Measurements from ENCODE around the gene C1orf21.

Gene C1orf21

GRCh38 chr1:184524248-184524647 lies 137.4 kb downstream of the C1orf21 start:
- no peaks in the 10 kb centered on the region for H3K27me3 ChIP-seq (replicated peaks; ENCODE audit: control insufficient read depth, insufficient read depth, low read length)
- no peaks in the 10 kb centered on the region for H3K36me3 ChIP-seq (ENCODE audit: control insufficient read depth, insufficient read depth, low read length, severe bottlenecking)
- no peaks in the 10 kb centered on the region for H3K9me3 ChIP-seq (ENCODE audit: control insufficient read depth, low read length)

GRCh38 chr1:184527402-184527801 lies 140.6 kb downstream of the C1orf21 start:
- Histone ChIP-seq H3K9me3 (ENCODE audit: control insufficient read depth, low read length) (no peaks in the 10 kb centered on the region), H3K4me3 (ENCODE audit: low read length) (no peak overlapping the region), H3K4me1 (ENCODE audit: control insufficient read depth, insufficient read depth, low read length) (peaks cover 12% of the 10 kb centered on the region), H3K27me3 (replicated peaks; ENCODE audit: control insufficient read depth, insufficient read depth, low read length) (no peaks in the 10 kb centered on the region), H3K9ac (ENCODE audit: low read length) (no peak overlapping the region), H3K36me3 (ENCODE audit: control insufficient read depth, insufficient read depth, low read length, severe bottlenecking) (no peaks in the 10 kb centered on the region)
- DNase-seq (ENCODE audit: low read depth), result no peak

More at GRCh38 chr1:184524248-184524647, 137.4 kb downstream of the C1orf21 start:
- peaks cover 11% of the 10 kb centered on the region for H3K4me1 ChIP-seq (ENCODE audit: control insufficient read depth, insufficient read depth, low read length)
- H3K9ac ChIP-seq (ENCODE audit: low read length), result no peak overlapping the region
- DNase-seq (ENCODE audit: low read depth), result no peak
- H3K4me3 ChIP-seq (ENCODE audit: low read length), result no peak overlapping the region

- H3K27me3 ChIP-seq (replicated peaks; ENCODE audit: control insufficient read depth, insufficient read depth, low read length), result no peaks in the 10 kb centered on the region
- H3K4me1 ChIP-seq (ENCODE audit: control insufficient read depth, insufficient read depth, low read length), result peaks cover 16% of the 10 kb centered on the region
- no peak overlapping the region for H3K9ac ChIP-seq (ENCODE audit: low read length)
- H3K4me3 ChIP-seq (ENCODE audit: low read length), result no peak overlapping the region
- no peak for DNase-seq (ENCODE audit: low read depth)
- H3K36me3 ChIP-seq (ENCODE audit: control insufficient read depth, insufficient read depth, low read length, severe bottlenecking), result no peaks in the 10 kb centered on the region
- H3K9me3 ChIP-seq (ENCODE audit: control insufficient read depth, low read length), result no peaks in the 10 kb centered on the region
These were observed 143.4 kb downstream of the C1orf21 start for GRCh38 chr1:184530226-184530625.

- Histone ChIP-seq H3K9me3 (ENCODE audit: control insufficient read depth, low read length) (no peaks in the 10 kb centered on the region), H3K4me1 (ENCODE audit: control insufficient read depth, insufficient read depth, low read length) (peaks cover 26% of the 10 kb centered on the region), H3K4me3 (ENCODE audit: low read length) (no peak overlapping the region), H3K9ac (ENCODE audit: low read length) (no peak overlapping the region), H3K27me3 (replicated peaks; ENCODE audit: control insufficient read depth, insufficient read depth, low read length) (no peaks in the 10 kb centered on the region), H3K36me3 (ENCODE audit: control insufficient read depth, insufficient read depth, low read length, severe bottlenecking) (no peaks in the 10 kb centered on the region)
- no peak for DNase-seq (ENCODE audit: low read depth)
These were observed 144.5 kb downstream of the C1orf21 start for GRCh38 chr1:184531296-184531695.

- Histone ChIP-seq H3K36me3 (ENCODE audit: control insufficient read depth, insufficient read depth, low read length, severe bottlenecking) (no peaks in the 10 kb centered on the region), H3K9me3 (ENCODE audit: control insufficient read depth, low read length) (no peaks in the 10 kb centered on the region), H3K9ac (ENCODE audit: low read length) (no peak overlapping the region), H3K4me3 (ENCODE audit: low read length) (no peak overlapping the region), H3K4me1 (ENCODE audit: control insufficient read depth, insufficient read depth, low read length) (peaks cover 27% of the 10 kb centered on the region), H3K27me3 (replicated peaks; ENCODE audit: control insufficient read depth, insufficient read depth, low read length) (no peaks in the 10 kb centered on the region)
- DNase-seq (ENCODE audit: low read depth), result no peak
These were observed 145.4 kb downstream of the C1orf21 start for GRCh38 chr1:184532199-184532598.

- Histone ChIP-seq H3K36me3 (ENCODE audit: control insufficient read depth, insufficient read depth, low read length, severe bottlenecking) (no peaks in the 10 kb centered on the region), H3K27me3 (replicated peaks; ENCODE audit: control insufficient read depth, insufficient read depth, low read length) (no peaks in the 10 kb centered on the region), H3K9me3 (ENCODE audit: control insufficient read depth, low read length) (no peaks in the 10 kb centered on the region), H3K9ac (ENCODE audit: low read length) (no peak overlapping the region), H3K4me3 (ENCODE audit: low read length) (no peak overlapping the region), H3K4me1 (ENCODE audit: control insufficient read depth, insufficient read depth, low read length) (peaks cover 27% of the 10 kb centered on the region)
- no peak for DNase-seq (ENCODE audit: low read depth)
These were observed 146.2 kb downstream of the C1orf21 start for GRCh38 chr1:184533049-184533448.

- H3K36me3 ChIP-seq (ENCODE audit: control insufficient read depth, insufficient read depth, low read length, severe bottlenecking), result no peaks in the 10 kb centered on the region
- H3K4me3 ChIP-seq (ENCODE audit: low read length), result no peak overlapping the region
- H3K27me3 ChIP-seq (replicated peaks; ENCODE audit: control insufficient read depth, insufficient read depth, low read length), result no peaks in the 10 kb centered on the region
- H3K9ac ChIP-seq (ENCODE audit: low read length), result no peak overlapping the region
- no peak for DNase-seq (ENCODE audit: low read depth)
- H3K9me3 ChIP-seq (ENCODE audit: control insufficient read depth, low read length), result peaks cover 6% of the 10 kb centered on the region
- H3K4me1 ChIP-seq (ENCODE audit: control insufficient read depth, insufficient read depth, low read length), result peaks cover 27% of the 10 kb centered on the region
These were observed 147.1 kb downstream of the C1orf21 start for GRCh38 chr1:184533915-184534314.

GRCh38 chr1:184534690-184535089 lies 147.9 kb downstream of the C1orf21 start:
- no peaks in the 10 kb centered on the region for H3K36me3 ChIP-seq (ENCODE audit: control insufficient read depth, insufficient read depth, low read length, severe bottlenecking)
- no peak for DNase-seq (ENCODE audit: low read depth)

GRCh38 chr1:184535191-184535970 lies 148.6 kb downstream of the C1orf21 start:
- Histone ChIP-seq H3K9me3 (ENCODE audit: control insufficient read depth, low read length) (peaks cover 10% of the 10 kb centered on the region), H3K27me3 (replicated peaks; ENCODE audit: control insufficient read depth, insufficient read depth, low read length) (no peaks in the 10 kb centered on the region)
- DNase-seq (ENCODE audit: low read depth), result peak; percentile 79

More at GRCh38 chr1:184534690-184535089, 147.9 kb downstream of the C1orf21 start:
- H3K27me3 ChIP-seq (replicated peaks; ENCODE audit: control insufficient read depth, insufficient read depth, low read length), result no peaks in the 10 kb centered on the region
- peak overlapping the region; percentile 61 for H3K4me3 ChIP-seq (ENCODE audit: low read length)
- peaks cover 10% of the 10 kb centered on the region for H3K9me3 ChIP-seq (ENCODE audit: control insufficient read depth, low read length)
- peak overlapping the region; percentile 53 for H3K9ac ChIP-seq (ENCODE audit: low read length)
- H3K4me1 ChIP-seq (ENCODE audit: control insufficient read depth, insufficient read depth, low read length), result peaks cover 27% of the 10 kb centered on the region

GRCh38 chr1:184536246-184536985 lies 149.6 kb downstream of the C1orf21 start:
- no peak overlapping the region for H3K4me3 ChIP-seq (ENCODE audit: low read length)
- no peaks in the 10 kb centered on the region for H3K27me3 ChIP-seq (replicated peaks; ENCODE audit: control insufficient read depth, insufficient read depth, low read length)
- H3K36me3 ChIP-seq (ENCODE audit: control insufficient read depth, insufficient read depth, low read length, severe bottlenecking), result no peaks in the 10 kb centered on the region
- H3K9me3 ChIP-seq (ENCODE audit: control insufficient read depth, low read length), result peaks cover 10% of the 10 kb centered on the region
- no peak for DNase-seq (ENCODE audit: low read depth)
- no peak overlapping the region for H3K9ac ChIP-seq (ENCODE audit: low read length)
- H3K4me1 ChIP-seq (ENCODE audit: control insufficient read depth, insufficient read depth, low read length), result peaks cover 27% of the 10 kb centered on the region

More at GRCh38 chr1:184535191-184535970, 148.6 kb downstream of the C1orf21 start:
- Histone ChIP-seq H3K4me1 (ENCODE audit: control insufficient read depth, insufficient read depth, low read length) (peaks cover 27% of the 10 kb centered on the region), H3K36me3 (ENCODE audit: control insufficient read depth, insufficient read depth, low read length, severe bottlenecking) (no peaks in the 10 kb centered on the region), H3K9ac (ENCODE audit: low read length) (peak overlapping the region; percentile 53), H3K4me3 (ENCODE audit: low read length) (peak overlapping the region; percentile 61)

- no peak for DNase-seq (ENCODE audit: low read depth)
- Histone ChIP-seq H3K9me3 (ENCODE audit: control insufficient read depth, low read length) (peaks cover 10% of the 10 kb centered on the region), H3K9ac (ENCODE audit: low read length) (no peak overlapping the region)
These were observed 152.8 kb downstream of the C1orf21 start for GRCh38 chr1:184539580-184539979.

More at GRCh38 chr1:184539580-184539979, 152.8 kb downstream of the C1orf21 start:
- H3K4me3 ChIP-seq (ENCODE audit: low read length), result no peak overlapping the region
- H3K4me1 ChIP-seq (ENCODE audit: control insufficient read depth, insufficient read depth, low read length), result peaks cover 16% of the 10 kb centered on the region
- H3K36me3 ChIP-seq (ENCODE audit: control insufficient read depth, insufficient read depth, low read length, severe bottlenecking), result no peaks in the 10 kb centered on the region
- no peaks in the 10 kb centered on the region for H3K27me3 ChIP-seq (replicated peaks; ENCODE audit: control insufficient read depth, insufficient read depth, low read length)
